ENCODE results near the gene VAC14.

VAC14 gene

DNA sequence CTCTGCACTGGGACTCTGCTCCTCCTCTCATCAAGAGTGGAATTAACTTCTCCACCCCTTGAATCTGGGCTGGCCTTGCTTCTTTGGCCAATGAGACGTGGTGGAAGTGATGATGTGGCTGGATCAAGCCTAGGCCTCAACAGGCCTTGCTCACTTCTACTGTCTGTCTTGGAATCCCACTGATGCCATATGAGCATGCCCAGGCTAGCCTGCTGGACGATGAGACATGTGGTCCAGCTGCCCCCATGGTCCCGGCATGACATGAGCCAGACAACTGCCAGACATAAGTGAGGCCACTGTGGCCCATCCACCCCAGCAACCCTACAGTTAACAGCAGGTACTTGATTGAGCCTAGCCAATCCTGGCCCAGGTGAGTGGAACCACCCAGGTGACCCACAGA is 18.7 kb downstream of the VAC14 start:
- TF ChIP-seq TAF1 (IDR thresholded peaks at IDR 0.05; ENCODE audit: borderline replicate concordance, insufficient read depth, low read length), result no peak
- TF ChIP-seq, protein P1, sequence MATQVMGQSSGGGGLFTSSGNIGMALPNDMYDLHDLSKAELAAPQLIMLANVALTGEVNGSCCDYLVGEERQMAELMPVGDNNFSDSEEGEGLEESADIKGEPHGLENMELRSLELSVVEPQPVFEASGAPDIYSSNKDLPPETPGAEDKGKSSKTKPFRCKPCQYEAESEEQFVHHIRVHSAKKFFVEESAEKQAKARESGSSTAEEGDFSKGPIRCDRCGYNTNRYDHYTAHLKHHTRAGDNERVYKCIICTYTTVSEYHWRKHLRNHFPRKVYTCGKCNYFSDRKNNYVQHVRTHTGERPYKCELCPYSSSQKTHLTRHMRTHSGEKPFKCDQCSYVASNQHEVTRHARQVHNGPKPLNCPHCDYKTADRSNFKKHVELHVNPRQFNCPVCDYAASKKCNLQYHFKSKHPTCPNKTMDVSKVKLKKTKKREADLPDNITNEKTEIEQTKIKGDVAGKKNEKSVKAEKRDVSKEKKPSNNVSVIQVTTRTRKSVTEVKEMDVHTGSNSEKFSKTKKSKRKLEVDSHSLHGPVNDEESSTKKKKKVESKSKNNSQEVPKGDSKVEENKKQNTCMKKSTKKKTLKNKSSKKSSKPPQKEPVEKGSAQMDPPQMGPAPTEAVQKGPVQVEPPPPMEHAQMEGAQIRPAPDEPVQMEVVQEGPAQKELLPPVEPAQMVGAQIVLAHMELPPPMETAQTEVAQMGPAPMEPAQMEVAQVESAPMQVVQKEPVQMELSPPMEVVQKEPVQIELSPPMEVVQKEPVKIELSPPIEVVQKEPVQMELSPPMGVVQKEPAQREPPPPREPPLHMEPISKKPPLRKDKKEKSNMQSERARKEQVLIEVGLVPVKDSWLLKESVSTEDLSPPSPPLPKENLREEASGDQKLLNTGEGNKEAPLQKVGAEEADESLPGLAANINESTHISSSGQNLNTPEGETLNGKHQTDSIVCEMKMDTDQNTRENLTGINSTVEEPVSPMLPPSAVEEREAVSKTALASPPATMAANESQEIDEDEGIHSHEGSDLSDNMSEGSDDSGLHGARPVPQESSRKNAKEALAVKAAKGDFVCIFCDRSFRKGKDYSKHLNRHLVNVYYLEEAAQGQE (IDR thresholded peaks at IDR 0.05; ENCODE audit: insufficient read depth in 1 of 2, low read depth in 2 of 2, low read length in 2 of 2), result no peak
- TF ChIP-seq SIN3A (IDR thresholded peaks at IDR 0.05; ENCODE audit: borderline replicate concordance, insufficient read depth, low read length), result no peak
- no peak for TF ChIP-seq FOXP2 (optimal IDR thresholded peaks at IDR 0.05; ENCODE audit: borderline replicate concordance, extremely low read depth, extremely low read length, insufficient read depth)
- TF ChIP-seq POLR2AphosphoS5 (IDR thresholded peaks at IDR 0.05; ENCODE audit: low read depth, low read length), result no peak

DNA sequence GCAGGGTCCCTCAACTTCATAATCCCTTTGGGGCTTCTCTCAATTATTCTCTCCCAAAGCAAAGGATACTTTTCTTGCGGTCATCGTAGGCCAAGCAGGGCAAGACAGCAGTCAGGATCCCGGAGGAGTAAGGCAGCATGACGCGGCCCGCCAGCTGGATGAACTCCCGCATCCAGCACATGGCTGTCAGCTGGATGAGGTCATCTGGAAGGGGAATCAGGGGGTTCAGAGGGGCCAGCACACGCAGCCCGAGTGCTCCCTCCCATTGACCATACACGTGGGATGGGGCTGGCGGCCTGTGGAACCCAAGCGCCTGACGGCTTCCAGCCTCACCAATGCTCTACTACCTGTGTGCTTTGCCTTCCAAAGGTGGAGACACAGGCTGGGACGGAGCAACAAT is 19.2 kb downstream of the VAC14 start:
- TF ChIP-seq, protein P1 (IDR thresholded peaks at IDR 0.05; ENCODE audit: insufficient read depth in 1 of 2, low read depth in 2 of 2, low read length in 2 of 2), result no peak
- TF ChIP-seq FOXP2 (optimal IDR thresholded peaks at IDR 0.05; ENCODE audit: borderline replicate concordance, extremely low read depth, extremely low read length, insufficient read depth), result no peak
- no peak for TF ChIP-seq TAF1 (IDR thresholded peaks at IDR 0.05; ENCODE audit: borderline replicate concordance, insufficient read depth, low read length)
- TF ChIP-seq SIN3A (IDR thresholded peaks at IDR 0.05; ENCODE audit: borderline replicate concordance, insufficient read depth, low read length), result no peak
- TF ChIP-seq POLR2AphosphoS5 (IDR thresholded peaks at IDR 0.05; ENCODE audit: low read depth, low read length), result no peak

DNA sequence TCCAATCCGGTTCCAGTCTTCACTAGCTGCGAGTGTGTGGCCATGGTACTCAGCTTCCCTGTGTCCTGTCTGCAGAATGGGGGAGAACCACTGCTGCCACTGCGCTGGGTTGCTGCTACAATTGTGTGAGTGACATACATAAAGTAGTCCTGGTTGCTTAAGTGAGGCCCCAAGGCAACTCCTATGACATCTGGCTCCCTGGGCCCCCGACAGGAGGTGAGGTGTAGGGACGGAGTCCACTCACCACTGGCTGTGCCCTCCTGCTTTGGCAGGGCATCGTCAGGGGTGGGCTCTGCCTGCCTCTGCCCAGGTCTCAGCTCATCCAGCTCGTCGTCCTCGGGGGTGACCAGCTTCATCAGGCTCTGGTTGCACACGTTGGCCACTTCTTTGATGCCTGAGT is 20.4 kb downstream of the VAC14 start:
- TF ChIP-seq, protein P1 (IDR thresholded peaks at IDR 0.05; ENCODE audit: insufficient read depth in 1 of 2, low read depth in 2 of 2, low read length in 2 of 2), result no peak

DNA sequence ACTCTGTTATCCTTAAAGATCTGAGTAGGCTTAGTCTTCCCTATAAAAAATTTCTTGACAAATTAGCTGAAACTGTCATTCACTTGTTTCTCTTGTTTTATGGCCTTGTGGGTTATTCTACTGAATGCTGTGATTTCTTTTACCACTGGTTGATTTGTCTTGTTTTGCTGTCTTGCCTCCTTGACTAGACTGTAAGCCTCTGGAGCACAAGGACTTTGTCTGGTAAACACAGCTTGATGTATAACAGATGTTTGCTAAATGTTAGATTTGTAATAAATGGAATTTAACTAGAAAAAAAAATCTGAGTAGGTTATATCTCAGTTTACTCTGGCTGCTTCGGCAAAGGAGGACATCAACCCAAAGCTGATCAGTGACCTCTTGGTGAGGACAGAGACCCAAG is 21.6 kb downstream of the VAC14 start:
- TF ChIP-seq FOXP2 (optimal IDR thresholded peaks at IDR 0.05; ENCODE audit: borderline replicate concordance, extremely low read depth, extremely low read length, insufficient read depth), result no peak

DNA sequence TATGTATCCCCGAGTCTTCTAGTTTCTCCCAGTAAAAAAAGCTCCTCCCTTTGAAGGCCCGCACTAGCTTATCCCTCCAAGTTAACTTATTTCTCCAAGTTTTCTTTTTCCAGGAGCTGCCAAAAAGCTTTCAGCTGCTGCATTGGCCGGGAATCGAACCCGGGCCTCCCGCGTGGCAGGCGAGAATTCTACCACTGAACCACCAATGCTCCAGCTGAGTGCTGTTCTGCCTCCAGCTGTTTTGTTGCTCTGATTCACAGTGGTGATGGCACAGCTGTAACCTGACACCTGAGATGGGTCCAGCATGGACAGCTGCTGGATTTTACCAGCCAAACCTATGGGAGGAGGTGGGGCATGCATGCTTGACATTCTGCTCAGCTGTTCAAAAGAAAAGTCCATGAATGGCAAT is 22.1 kb downstream of the VAC14 start:
- TF ChIP-seq POLR2AphosphoS5 (IDR thresholded peaks at IDR 0.05; ENCODE audit: low read depth, low read length) (peak; percentile 52; the same call in 1 of the 2 replicates), FOXP2 (optimal IDR thresholded peaks at IDR 0.05; ENCODE audit: borderline replicate concordance, extremely low read depth, extremely low read length, insufficient read depth) (peak; percentile 49), SIN3A (IDR thresholded peaks at IDR 0.05; ENCODE audit: borderline replicate concordance, insufficient read depth, low read length) (0 out of 2 replicates have a peak, but pooled peaks have one; percentile 12), TAF1 (IDR thresholded peaks at IDR 0.05; ENCODE audit: borderline replicate concordance, insufficient read depth, low read length) (no peak)
- TF ChIP-seq, protein P1 (IDR thresholded peaks at IDR 0.05; ENCODE audit: insufficient read depth in 1 of 2, low read depth in 2 of 2, low read length in 2 of 2), result peak; percentile 35 to 50; a peak in 1 of 4 replicates
